Measurements from ENCODE around the gene DAPP1.

DAPP1 gene

DNA sequence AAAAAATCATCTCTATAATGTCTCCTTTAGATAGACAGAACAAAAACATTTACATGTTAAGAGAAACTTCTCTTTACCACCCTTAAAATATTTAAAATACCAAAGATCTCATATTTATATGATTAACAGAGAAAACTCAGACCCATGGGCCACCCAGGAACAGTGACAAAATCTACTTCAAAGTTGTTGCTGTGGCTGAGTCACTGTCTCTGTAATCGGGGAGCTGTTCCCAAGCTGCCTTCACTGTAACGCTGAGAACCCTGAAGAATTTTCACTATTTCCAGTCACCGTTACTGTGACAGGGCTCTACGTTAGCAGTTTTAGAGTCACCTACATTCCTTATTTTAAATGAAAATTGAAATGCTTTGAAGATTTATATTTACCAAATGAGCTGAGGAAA is 9.0 kb upstream of the DAPP1 start:
- Histone ChIP-seq H3K27me3 (ENCODE audit: control insufficient read depth in 1 of 2, insufficient read depth in 2 of 2, low read length in 2 of 2) (no peaks in the 10 kb centered on the region), H3K36me3 (ENCODE audit: control insufficient read depth in 1 of 2, insufficient read depth in 2 of 2, low read length in 2 of 2) (no peaks in the 10 kb centered on the region), H3K9ac (ENCODE audit: low read depth in 1 of 2, low read length in 2 of 2) (no peak overlapping the region)

DNA sequence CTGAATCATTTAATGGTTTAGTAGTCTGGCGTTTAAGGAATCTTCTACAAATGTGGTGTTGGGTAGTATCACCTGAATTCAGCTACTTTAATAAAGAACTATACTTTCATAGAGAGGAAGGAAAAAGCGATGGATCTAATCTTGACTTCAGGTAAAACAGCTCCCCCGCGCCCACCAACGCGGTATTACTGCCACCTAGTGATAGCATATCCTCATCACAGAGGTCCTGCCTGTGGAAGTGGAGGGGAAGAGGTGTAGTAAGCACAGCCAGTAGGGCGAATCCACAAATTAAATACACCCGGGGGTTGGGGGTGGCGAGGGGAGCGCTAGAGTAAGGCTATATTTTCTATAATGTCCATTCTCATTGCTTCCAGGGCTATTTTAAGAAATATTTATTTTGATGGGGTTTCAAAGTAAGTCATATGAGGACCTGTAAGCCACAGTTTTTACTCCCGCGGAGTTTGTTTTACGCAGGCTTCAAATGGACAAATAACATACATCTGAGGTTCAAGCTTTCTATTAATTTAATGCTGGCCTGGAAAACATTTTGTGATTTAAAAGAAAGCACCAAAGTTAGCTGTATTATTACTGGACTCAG is 8.3 kb upstream of the DAPP1 start:
- Histone ChIP-seq H3K9ac (ENCODE audit: low read depth in 1 of 2, low read length in 2 of 2) (no peak overlapping the region), H3K27me3 (ENCODE audit: control insufficient read depth in 1 of 2, insufficient read depth in 2 of 2, low read length in 2 of 2) (no peaks in the 10 kb centered on the region), H3K27ac (ENCODE audit: low read depth, low read length) (no peak overlapping the region)

More for the DNA sequence above, 9.0 kb upstream of the DAPP1 start:
- Histone ChIP-seq H3K4me3 (ENCODE audit: low read depth in 1 of 2, low read length in 2 of 2) (no peak overlapping the region), H3K9me3 (ENCODE audit: control insufficient read depth in 1 of 2, low read length in 2 of 2) (no peaks in the 10 kb centered on the region), H3K27ac (ENCODE audit: low read depth, low read length) (no peak overlapping the region), H3K4me1 (ENCODE audit: control insufficient read depth in 1 of 2, insufficient read depth in 2 of 2, low read length in 2 of 2) (no peaks in the 10 kb centered on the region)

DNA sequence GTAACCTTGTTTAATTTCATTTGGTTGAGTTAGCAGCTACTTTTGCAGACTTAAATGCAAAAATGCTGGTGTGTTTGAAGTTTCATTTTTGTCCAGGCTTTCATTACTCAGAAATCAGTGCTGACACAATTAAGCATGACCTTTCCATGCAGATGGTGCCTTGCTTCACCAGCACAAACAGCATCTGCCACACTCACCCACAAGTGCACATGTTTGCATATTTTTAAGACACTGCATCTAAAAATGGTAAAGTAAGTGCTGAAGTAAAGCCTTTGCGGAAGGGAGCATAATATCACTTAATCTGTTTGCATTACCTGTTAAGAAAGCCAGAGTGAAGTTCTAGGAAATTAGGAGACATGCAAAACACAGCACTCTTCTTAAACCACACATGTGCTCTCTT is 7.3 kb upstream of the DAPP1 start:
- Histone ChIP-seq H3K4me1 (ENCODE audit: control insufficient read depth in 1 of 2, insufficient read depth in 2 of 2, low read length in 2 of 2) (no peaks in the 10 kb centered on the region), H3K27me3 (ENCODE audit: control insufficient read depth in 1 of 2, insufficient read depth in 2 of 2, low read length in 2 of 2) (no peaks in the 10 kb centered on the region), H3K4me3 (ENCODE audit: low read depth in 1 of 2, low read length in 2 of 2) (no peak overlapping the region), H3K27ac (ENCODE audit: low read depth, low read length) (no peak overlapping the region), H3K9me3 (ENCODE audit: control insufficient read depth in 1 of 2, low read length in 2 of 2) (no peaks in the 10 kb centered on the region), H3K9ac (ENCODE audit: low read depth in 1 of 2, low read length in 2 of 2) (no peak overlapping the region), H3K36me3 (ENCODE audit: control insufficient read depth in 1 of 2, insufficient read depth in 2 of 2, low read length in 2 of 2) (no peaks in the 10 kb centered on the region)

More for the DNA sequence above, 8.3 kb upstream of the DAPP1 start:
- Histone ChIP-seq H3K4me3 (ENCODE audit: low read depth in 1 of 2, low read length in 2 of 2) (no peak overlapping the region), H3K36me3 (ENCODE audit: control insufficient read depth in 1 of 2, insufficient read depth in 2 of 2, low read length in 2 of 2) (no peaks in the 10 kb centered on the region), H3K4me1 (ENCODE audit: control insufficient read depth in 1 of 2, insufficient read depth in 2 of 2, low read length in 2 of 2) (no peaks in the 10 kb centered on the region), H3K9me3 (ENCODE audit: control insufficient read depth in 1 of 2, low read length in 2 of 2) (no peaks in the 10 kb centered on the region)

DNA sequence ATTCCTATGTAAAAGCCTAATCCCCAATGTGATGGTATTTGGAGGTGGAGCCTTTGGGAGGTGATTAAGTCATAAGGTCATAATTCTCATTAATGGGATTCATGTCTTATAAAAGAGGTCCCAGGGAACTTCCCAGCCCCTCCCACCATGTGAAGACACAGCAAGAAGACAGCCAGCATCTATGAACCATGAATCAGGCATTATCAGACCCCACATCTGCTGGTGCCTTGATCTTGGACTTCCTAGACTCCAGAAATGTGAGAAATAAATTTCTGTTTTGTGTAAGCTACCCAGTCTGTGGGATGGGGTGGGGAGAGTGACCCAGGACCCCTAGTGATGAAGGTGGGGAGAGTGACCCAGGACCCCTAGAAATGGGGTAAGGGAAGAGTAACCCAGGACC is 6.1 kb upstream of the DAPP1 start:
- H3K9me3 ChIP-seq (ENCODE audit: control insufficient read depth in 1 of 2, low read length in 2 of 2), result no peaks in the 10 kb centered on the region
- no peaks in the 10 kb centered on the region for H3K27me3 ChIP-seq (ENCODE audit: control insufficient read depth in 1 of 2, insufficient read depth in 2 of 2, low read length in 2 of 2)
- no peak overlapping the region for H3K4me3 ChIP-seq (ENCODE audit: low read depth in 1 of 2, low read length in 2 of 2)
- no peaks in the 10 kb centered on the region for H3K36me3 ChIP-seq (ENCODE audit: control insufficient read depth in 1 of 2, insufficient read depth in 2 of 2, low read length in 2 of 2)
- H3K4me1 ChIP-seq (ENCODE audit: control insufficient read depth in 1 of 2, insufficient read depth in 2 of 2, low read length in 2 of 2), result peaks cover 8% of the 10 kb centered on the region in 2 donors
- H3K9ac ChIP-seq (ENCODE audit: low read depth in 1 of 2, low read length in 2 of 2), result no peak overlapping the region
- H3K27ac ChIP-seq (ENCODE audit: low read depth, low read length), result no peak overlapping the region

- Histone ChIP-seq H3K27me3 (ENCODE audit: control insufficient read depth in 1 of 2, insufficient read depth in 2 of 2, low read length in 2 of 2) (no peaks in the 10 kb centered on the region), H3K4me3 (ENCODE audit: low read depth in 1 of 2, low read length in 2 of 2) (no peak overlapping the region), H3K36me3 (ENCODE audit: control insufficient read depth in 1 of 2, insufficient read depth in 2 of 2, low read length in 2 of 2) (no peaks in the 10 kb centered on the region), H3K9me3 (ENCODE audit: control insufficient read depth in 1 of 2, low read length in 2 of 2) (no peaks in the 10 kb centered on the region), H3K27ac (ENCODE audit: low read depth, low read length) (no peak overlapping the region), H3K4me1 (ENCODE audit: control insufficient read depth in 1 of 2, insufficient read depth in 2 of 2, low read length in 2 of 2) (peaks cover 13 to 14% of the 10 kb centered on the region in 2 donors), H3K9ac (ENCODE audit: low read depth in 1 of 2, low read length in 2 of 2) (no peak overlapping the region)
Measured at GRCh38 chr4:99811117-99811516, 5.5 kb upstream of the DAPP1 start.

DNA sequence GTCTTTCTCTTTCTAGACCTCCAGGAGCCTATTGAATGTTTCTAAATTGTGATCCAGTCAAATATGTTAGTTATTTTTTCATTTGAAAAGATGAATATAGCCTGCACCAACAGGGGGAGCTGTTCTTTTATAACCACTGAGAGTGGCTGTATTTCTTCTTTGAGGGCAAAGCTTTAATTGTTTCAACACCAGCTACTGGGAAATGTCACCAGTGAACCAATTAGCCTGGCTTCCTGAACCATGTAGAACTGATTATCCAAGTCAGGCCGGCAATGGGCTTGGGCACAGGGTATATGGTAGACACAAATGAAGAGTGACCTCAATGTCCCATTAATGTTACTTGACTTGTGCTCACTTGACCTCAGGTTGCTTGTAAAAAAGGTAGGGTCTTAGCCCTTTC is 4.8 kb upstream of the DAPP1 start:
- Histone ChIP-seq H3K27ac (ENCODE audit: low read depth, low read length) (no peak overlapping the region), H3K27me3 (ENCODE audit: control insufficient read depth in 1 of 2, insufficient read depth in 2 of 2, low read length in 2 of 2) (no peaks in the 10 kb centered on the region), H3K4me3 (ENCODE audit: low read depth in 1 of 2, low read length in 2 of 2) (no peak overlapping the region), H3K4me1 (ENCODE audit: control insufficient read depth in 1 of 2, insufficient read depth in 2 of 2, low read length in 2 of 2) (peaks cover 17 to 19% of the 10 kb centered on the region in 2 donors), H3K9me3 (ENCODE audit: control insufficient read depth in 1 of 2, low read length in 2 of 2) (no peaks in the 10 kb centered on the region), H3K9ac (ENCODE audit: low read depth in 1 of 2, low read length in 2 of 2) (no peak overlapping the region), H3K36me3 (ENCODE audit: control insufficient read depth in 1 of 2, insufficient read depth in 2 of 2, low read length in 2 of 2) (no peaks in the 10 kb centered on the region)

DNA sequence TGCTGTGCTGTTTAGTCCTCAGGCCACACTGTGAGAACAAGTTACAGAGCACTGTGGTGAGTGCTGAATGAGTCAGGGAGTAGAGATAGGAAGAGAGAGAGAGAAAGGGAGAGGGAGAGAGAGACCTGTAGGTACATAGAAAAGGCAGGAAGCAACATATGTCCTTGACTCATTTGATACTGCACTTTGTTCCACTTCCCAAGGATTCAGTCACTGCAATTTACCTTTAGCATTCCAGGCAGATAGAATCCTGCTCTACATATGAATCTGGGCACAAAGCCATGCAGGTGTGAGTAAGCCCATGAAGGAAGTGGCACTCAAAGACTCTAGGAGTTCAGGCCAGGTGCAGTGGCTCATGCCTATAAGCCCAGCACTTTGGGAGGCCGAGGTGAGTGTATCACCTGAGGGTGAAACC is 1.0 kb upstream of the DAPP1 start:
- H3K9me3 ChIP-seq (ENCODE audit: control insufficient read depth in 1 of 2, low read length in 2 of 2), result no peaks in the 10 kb centered on the region
- H3K27ac ChIP-seq (ENCODE audit: low read depth, low read length), result no peak overlapping the region
- peak overlapping the region in 1 of 2 donors; percentile 11 for H3K9ac ChIP-seq (ENCODE audit: low read depth in 1 of 2, low read length in 2 of 2)
- no peaks in the 10 kb centered on the region for H3K27me3 ChIP-seq (ENCODE audit: control insufficient read depth in 1 of 2, insufficient read depth in 2 of 2, low read length in 2 of 2)
- no peaks in the 10 kb centered on the region for H3K36me3 ChIP-seq (ENCODE audit: control insufficient read depth in 1 of 2, insufficient read depth in 2 of 2, low read length in 2 of 2)
- H3K4me1 ChIP-seq (ENCODE audit: control insufficient read depth in 1 of 2, insufficient read depth in 2 of 2, low read length in 2 of 2), result peaks cover 17 to 25% of the 10 kb centered on the region in 2 donors
- H3K4me3 ChIP-seq (ENCODE audit: low read depth in 1 of 2, low read length in 2 of 2), result peak overlapping the region in 1 of 2 donors; percentile 20

- H3K4me1 ChIP-seq (ENCODE audit: control insufficient read depth in 1 of 2, insufficient read depth in 2 of 2, low read length in 2 of 2), result peaks cover 22 to 30% of the 10 kb centered on the region in 2 donors
- H3K9ac ChIP-seq (ENCODE audit: low read depth in 1 of 2, low read length in 2 of 2), result peak overlapping the region; percentile 28 to 64
- H3K9me3 ChIP-seq (ENCODE audit: control insufficient read depth in 1 of 2, low read length in 2 of 2), result no peaks in the 10 kb centered on the region
- peak overlapping the region; percentile 60 to 71 for H3K4me3 ChIP-seq (ENCODE audit: low read depth in 1 of 2, low read length in 2 of 2)
- H3K27me3 ChIP-seq (ENCODE audit: control insufficient read depth in 1 of 2, insufficient read depth in 2 of 2, low read length in 2 of 2), result no peaks in the 10 kb centered on the region
- no peaks in the 10 kb centered on the region for H3K36me3 ChIP-seq (ENCODE audit: control insufficient read depth in 1 of 2, insufficient read depth in 2 of 2, low read length in 2 of 2)
- H3K27ac ChIP-seq (ENCODE audit: low read depth, low read length), result no peak overlapping the region
Measured at GRCh38 chr4:99817309-99817890, 773 bp downstream of the DAPP1 start.

DNA sequence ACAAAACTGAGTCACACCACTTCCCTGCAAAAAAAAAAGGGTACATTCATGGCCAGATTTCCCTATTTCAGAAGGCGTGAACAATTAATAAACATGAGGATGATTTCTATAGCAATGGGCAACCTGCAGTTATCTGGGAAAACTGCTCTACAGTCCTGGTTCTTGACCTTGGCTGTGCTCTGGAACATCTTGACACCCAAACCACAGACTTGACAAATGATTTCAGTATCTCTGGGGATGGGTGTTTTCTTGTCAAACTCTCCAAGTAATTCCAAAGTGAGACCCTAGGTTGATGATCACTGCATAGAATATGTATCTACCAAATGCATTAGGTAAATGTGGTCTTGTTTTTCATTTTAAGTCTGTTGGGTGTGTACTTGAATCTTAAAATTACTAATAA is 2.0 kb downstream of the DAPP1 start:
- Histone ChIP-seq H3K4me1 (ENCODE audit: control insufficient read depth in 1 of 2, insufficient read depth in 2 of 2, low read length in 2 of 2) (peaks cover 22 to 31% of the 10 kb centered on the region in 2 donors), H3K9me3 (ENCODE audit: control insufficient read depth in 1 of 2, low read length in 2 of 2) (no peaks in the 10 kb centered on the region), H3K27me3 (ENCODE audit: control insufficient read depth in 1 of 2, insufficient read depth in 2 of 2, low read length in 2 of 2) (no peaks in the 10 kb centered on the region), H3K9ac (ENCODE audit: low read depth in 1 of 2, low read length in 2 of 2) (no peak overlapping the region), H3K27ac (ENCODE audit: low read depth, low read length) (no peak overlapping the region), H3K36me3 (ENCODE audit: control insufficient read depth in 1 of 2, insufficient read depth in 2 of 2, low read length in 2 of 2) (no peaks in the 10 kb centered on the region), H3K4me3 (ENCODE audit: low read depth in 1 of 2, low read length in 2 of 2) (no peak overlapping the region)

GRCh38 chr4:99821918-99822503 is 5.4 kb downstream of the DAPP1 start:
- Histone ChIP-seq H3K36me3 (ENCODE audit: control insufficient read depth in 1 of 2, insufficient read depth in 2 of 2, low read length in 2 of 2) (no peaks in the 10 kb centered on the region), H3K4me1 (ENCODE audit: control insufficient read depth in 1 of 2, insufficient read depth in 2 of 2, low read length in 2 of 2) (peaks cover 6 to 12% of the 10 kb centered on the region in 2 donors), H3K4me3 (ENCODE audit: low read depth in 1 of 2, low read length in 2 of 2) (no peak overlapping the region), H3K9me3 (ENCODE audit: control insufficient read depth in 1 of 2, low read length in 2 of 2) (no peaks in the 10 kb centered on the region), H3K27me3 (ENCODE audit: control insufficient read depth in 1 of 2, insufficient read depth in 2 of 2, low read length in 2 of 2) (no peaks in the 10 kb centered on the region), H3K27ac (ENCODE audit: low read depth, low read length) (no peak overlapping the region), H3K9ac (ENCODE audit: low read depth in 1 of 2, low read length in 2 of 2) (no peak overlapping the region)
